GM12892 (cell line): ENCODE measurements around the gene OXSR1.

Experiments used
- POLR2A ChIP-seq: IDR thresholded peaks from 2 replicates; pipeline ENCODE4 v1.6.1; 2011; ENCODE audit warnings: low read depth, low read length, control low read depth
- POLR2AphosphoS5 ChIP-seq: IDR thresholded peaks from 2 replicates; pipeline ENCODE4 v1.6.1; 2011; ENCODE audit warnings: low read depth, low read length, control low read depth

- no peak for TF ChIP-seq POLR2A
- no peak for TF ChIP-seq POLR2AphosphoS5
These were observed 132.8 kb downstream of the OXSR1 start for GRCh38 chr3:38297947-38298711.
